Activated T-helper 1 cell treated with anti-CD3 and anti-CD28 coated beads, Interleukin-2, amount 50 U/mL, for 16 hours (primary cell): ENCODE results near the gene RPL23.

Experiments
- DNase-seq, 2 donors: peaks; one replicate each; pipeline ENCODE4 v3.0.0-alpha.2; 2020; ENCODE audit warnings: low read depth in 1 of 2, low spot score in 1 of 2

RPL23 gene

GRCh38 chr17:38885044-38885727 is 31.7 kb upstream of the RPL23 start:
- DNase-seq: no peak

- DNase-seq: no peak
Measured at GRCh38 chr17:38883592-38884526, 30.3 kb upstream of the RPL23 start.

- no peak for DNase-seq
Measured at GRCh38 chr17:38882870-38883269, 29.3 kb upstream of the RPL23 start.

- no peak for DNase-seq
Measured at GRCh38 chr17:38881600-38882191, 28.2 kb upstream of the RPL23 start.

GRCh38 chr17:38879878-38880665 is 26.6 kb upstream of the RPL23 start:
- DNase-seq: no peak

- DNase-seq: no peak
Measured at GRCh38 chr17:38877130-38877851, 23.8 kb upstream of the RPL23 start.

- no peak for DNase-seq
Measured at GRCh38 chr17:38875477-38876075, 22.1 kb upstream of the RPL23 start.

GRCh38 chr17:38874505-38875400 is 21.2 kb upstream of the RPL23 start:
- DNase-seq: no peak

- no peak for DNase-seq
Measured at GRCh38 chr17:38873640-38874380, 20.3 kb upstream of the RPL23 start.

GRCh38 chr17:38872671-38873385 is 19.3 kb upstream of the RPL23 start:
- no peak for DNase-seq

GRCh38 chr17:38872027-38872511 is 18.5 kb upstream of the RPL23 start:
- no peak for DNase-seq

- peak; percentile 30 to 50 for DNase-seq
Measured at GRCh38 chr17:38871247-38872015, 17.9 kb upstream of the RPL23 start.

GRCh38 chr17:38870259-38871165 is 17.0 kb upstream of the RPL23 start:
- DNase-seq: peak; percentile 30 to 48

- peak; percentile 72 to 79 for DNase-seq
Measured at GRCh38 chr17:38869526-38870258, 16.2 kb upstream of the RPL23 start, which contains the start of gene LASP1. Gene LASP1 (plus strand): TSS chr17:38870058. CDS start chr17:38870190, 132 bp downstream.
